H1 (cell line): ENCODE measurements around the gene PPCDC. TPM values are rescaled to one million over a fixed set of nuclear protein-coding genes. Genes with fewer than 3 reads are reported as not detected.

ENCODE experiments used
- CTCF ChIA-PET: fragments of 300-600 bp; sonication (Branson Sonifier 250); formaldehyde crosslinking; loops from one replicate; lab custom pipeline; 2021; ENCODE audit not compliant: partially characterized antibody; lab: Charles Lee
- POLR2A ChIA-PET: fragments of 300-600 bp; sonication (Branson Sonifier 250); formaldehyde crosslinking; loops from one replicate; lab custom pipeline; 2021; ENCODE audit warnings: inconsistent platforms; ENCODE audit not compliant: partially characterized antibody; lab: Charles Lee
- DNase-seq, 2 experiments: peaks; one replicate each; pipeline versions ENCODE4 v3.0.0 to v3.0.0-alpha.2; 2010 to 2022; ENCODE audit warnings: low spot score in 2 of 2, low read depth in 1 of 2, mixed read lengths in 1 of 2
- FAIRE-seq: peaks from 2 replicates; lab custom pipeline; 2011; peaks lifted over from hg19 to GRCh38; lab: Jason Lieb, UNC
- H2AFZ ChIP-seq: 2 replicates; pipeline ENCODE4 v1.8.1; 2012; ENCODE audit warnings: low read length, inconsistent platforms
- H2AK5ac ChIP-seq: 2 replicates; pipeline ENCODE4 v1.6.1; 2013; ENCODE audit warnings: low read depth, low read length
- H2BK120ac ChIP-seq: replicated peaks from 2 replicates; pipeline ENCODE3; 2013; ENCODE audit warnings: low read depth, low read length, inconsistent platforms
- H2BK12ac ChIP-seq: 2 replicates; pipeline ENCODE4 v1.6.1; 2013; ENCODE audit warnings: low read depth, low read length
- H2BK15ac ChIP-seq: 2 replicates; pipeline ENCODE4 v1.6.1; 2013; ENCODE audit warnings: low read length
- H2BK20ac ChIP-seq: 2 replicates; pipeline ENCODE4 v1.6.1; 2013; ENCODE audit warnings: low read length
- H2BK5ac ChIP-seq: 2 replicates; pipeline ENCODE4 v1.6.1; 2013; ENCODE audit warnings: low read depth, low read length
- H3K14ac ChIP-seq: 2 replicates; pipeline ENCODE4 v1.6.1; 2013; ENCODE audit warnings: inconsistent platforms; ENCODE audit not compliant: insufficient read length
- H3K18ac ChIP-seq: 2 replicates; pipeline ENCODE4 v1.6.1; 2013; ENCODE audit warnings: low read length; ENCODE audit errors: extremely low read depth
- H3K23ac ChIP-seq: 2 replicates; pipeline ENCODE4 v1.6.1; 2013; ENCODE audit warnings: inconsistent platforms; ENCODE audit not compliant: insufficient read length
- H3K23me2 ChIP-seq: 2 replicates; pipeline ENCODE4 v1.6.1; 2013; ENCODE audit warnings: low read depth, low read length
- H3K27ac ChIP-seq: 2 replicates; pipeline ENCODE4 v1.6.1; 2011; ENCODE audit warnings: low read depth, low read length, inconsistent platforms
- H3K27me3 ChIP-seq, 4 experiments: replicated peaks in 1 of 4; 1 replicate in 1 of 4; 2 replicates in 3 of 4; pipeline versions ENCODE4 v1.6.1 to v1.8.1; 2011 to 2013; ENCODE audit warnings: low read length in 3 of 4, mild to moderate bottlenecking in 3 of 4, inconsistent platforms in 2 of 4, mixed read lengths in 2 of 4, moderate library complexity in 1 of 4; ENCODE audit not compliant: control insufficient read depth in 3 of 4, insufficient read depth in 3 of 4; ENCODE audit errors: extremely low read depth in 1 of 4
- H3K36me3 ChIP-seq, 4 experiments: 2 replicates each; pipeline versions ENCODE4 v1.6.1 to v1.8.1; 2011 to 2013; ENCODE audit warnings: mild to moderate bottlenecking in 4 of 4, low read length in 3 of 4, moderate library complexity in 2 of 4, control low read depth in 1 of 4, inconsistent platforms in 1 of 4; ENCODE audit not compliant: insufficient read depth in 4 of 4, control insufficient read depth in 2 of 4
- H3K4ac ChIP-seq: replicated peaks from 2 replicates; pipeline ENCODE3; 2013; ENCODE audit warnings: low read length, low read depth, mixed read lengths, inconsistent platforms; ENCODE audit not compliant: insufficient read length
- H3K4me1 ChIP-seq, 4 experiments: replicated peaks in 1 of 4; 1 replicate in 1 of 4; 2 replicates in 3 of 4; pipeline versions ENCODE4 v1.6.1 to v1.8.1; 2011 to 2013; ENCODE audit warnings: low read length in 3 of 4, inconsistent platforms in 2 of 4, mixed read lengths in 1 of 4; ENCODE audit not compliant: insufficient read depth in 4 of 4, control insufficient read depth in 3 of 4
- H3K4me2 ChIP-seq, 2 experiments: 2 replicates each; pipeline versions ENCODE4 v1.6.1 to v1.8.1; 2011 to 2013; ENCODE audit warnings: low read depth in 2 of 2, low read length in 2 of 2, control low read depth in 1 of 2, inconsistent platforms in 1 of 2, mild to moderate bottlenecking in 1 of 2; ENCODE audit not compliant: insufficient read depth in 1 of 2
- H3K4me3 ChIP-seq, 4 experiments: fragments of 200-600, 300-600 bp in 1 of 4; sonication (generic), shearing (Covaris generic), sonication (Bioruptor Twin) in 1 of 4; 2 replicates each; pipeline versions ENCODE4 v1.5.1 to v1.8.1; 2011 to 2016; ENCODE audit warnings: low read length in 4 of 4, low read depth in 3 of 4, control low read depth in 2 of 4, inconsistent platforms in 2 of 4, mild to moderate bottlenecking in 2 of 4, mixed read lengths in 1 of 4, moderate library complexity in 1 of 4; ENCODE audit not compliant: insufficient read depth in 2 of 4; ENCODE audit errors: extremely low read depth in 1 of 4
- H3K56ac ChIP-seq: replicated peaks from 2 replicates; pipeline ENCODE3; 2013; ENCODE audit warnings: low read depth, mild to moderate bottlenecking, mixed read lengths, low read length, inconsistent platforms; ENCODE audit not compliant: insufficient read length
- H3K79me1 ChIP-seq: 2 replicates; pipeline ENCODE4 v1.6.1; 2013; ENCODE audit warnings: low read depth, low read length, control low read depth
- H3K79me2 ChIP-seq, 2 experiments: 2 replicates each; pipeline versions ENCODE4 v1.6.1 to v1.8.1; 2012 to 2013; ENCODE audit warnings: low read length in 2 of 2, mild to moderate bottlenecking in 2 of 2, inconsistent platforms in 1 of 2; ENCODE audit not compliant: insufficient read depth in 2 of 2, control insufficient read depth in 1 of 2
- H3K9ac ChIP-seq, 4 experiments: replicated peaks in 1 of 4; 1 replicate in 1 of 4; 2 replicates in 3 of 4; pipeline versions ENCODE4 v1.6.1 to v1.8.1; 2011 to 2013; ENCODE audit warnings: low read depth in 3 of 4, low read length in 3 of 4, control low read depth in 2 of 4, mild to moderate bottlenecking in 2 of 4, moderate library complexity in 2 of 4, inconsistent platforms in 1 of 4; ENCODE audit errors: extremely low read depth in 1 of 4
- H3K9me3 ChIP-seq, 2 experiments: 2 replicates each; pipeline versions ENCODE4 v1.6.1 to v1.8.1; 2012 to 2013; ENCODE audit warnings: mild to moderate bottlenecking in 2 of 2, moderate library complexity in 2 of 2, control low read depth in 1 of 2, inconsistent platforms in 1 of 2, low read depth in 1 of 2, low read length in 1 of 2, mixed read lengths in 1 of 2; ENCODE audit not compliant: insufficient read depth in 2 of 2
- H4K20me1 ChIP-seq, 2 experiments: replicated peaks in 1 of 2; 2 replicates each; pipeline versions ENCODE3 to v1.8.1; 2011 to 2013; ENCODE audit warnings: inconsistent platforms in 2 of 2, low read length in 2 of 2, mild to moderate bottlenecking in 1 of 2; ENCODE audit not compliant: insufficient read depth in 2 of 2, control insufficient read depth in 1 of 2
- H4K5ac ChIP-seq: 2 replicates; pipeline ENCODE4 v1.6.1; 2013; ENCODE audit warnings: low read length, low read depth, mixed read lengths, inconsistent platforms; ENCODE audit not compliant: insufficient read length
- H4K8ac ChIP-seq: 2 replicates; pipeline ENCODE4 v1.8.0; 2013; ENCODE audit warnings: mild to moderate bottlenecking, moderate library complexity, low read length, inconsistent platforms; ENCODE audit not compliant: insufficient read depth; ENCODE audit errors: extremely low read depth
- H4K91ac ChIP-seq: replicated peaks from 2 replicates; pipeline ENCODE3; 2013; ENCODE audit warnings: low read length, mixed read lengths, inconsistent platforms; ENCODE audit not compliant: insufficient read length
- ATF2 ChIP-seq: IDR thresholded peaks from 2 replicates; pipeline ENCODE4 v1.6.1; 2012; ENCODE audit warnings: low read length, inconsistent platforms
- CHD1 ChIP-seq: IDR thresholded peaks from 2 replicates; pipeline ENCODE4 v1.6.1; 2012; ENCODE audit warnings: low read depth, low read length, improper control_type of control experiment
- HDAC2 ChIP-seq, 2 experiments: fragments of 300-600 bp in 1 of 2; sonication (generic) in 1 of 2; IDR thresholded peaks; 2 replicates each; pipeline ENCODE4 v1.6.1; 2011 to 2012; ENCODE audit warnings: low read depth in 2 of 2, low read length in 2 of 2, mild to moderate bottlenecking in 2 of 2, moderate library complexity in 2 of 2, borderline replicate concordance in 1 of 2, inconsistent platforms in 1 of 2
- NRF1 ChIP-seq: IDR thresholded peaks from 2 replicates; pipeline ENCODE4 v1.6.1; 2011; ENCODE audit warnings: mild to moderate bottlenecking, low read depth, low read length, improper control_type of control experiment
- POLR2AphosphoS5 ChIP-seq: IDR thresholded peaks from 2 replicates; pipeline ENCODE4 v1.6.1; 2011; ENCODE audit warnings: low read depth, low read length
- SAP30 ChIP-seq: fragments of 300-600 bp; sonication (generic); IDR thresholded peaks from 2 replicates; pipeline ENCODE4 v1.7.1; 2012; ENCODE audit warnings: low read length, moderate library complexity, mild to moderate bottlenecking, inconsistent platforms; ENCODE audit not compliant: insufficient read depth, insufficient replicate concordance
- SIX5 ChIP-seq: IDR thresholded peaks from 2 replicates; pipeline ENCODE4 v1.6.1; 2011; ENCODE audit warnings: mild to moderate bottlenecking, low read depth, low read length
- SP4 ChIP-seq: IDR thresholded peaks from 2 replicates; pipeline ENCODE4 v1.6.1; 2012; ENCODE audit warnings: low read length, inconsistent platforms
- USF2 ChIP-seq: IDR thresholded peaks from 2 replicates; pipeline ENCODE4 v1.6.1; 2011; ENCODE audit warnings: low read length, improper control_type of control experiment
- WGBS, 2 experiments: shearing (Covaris generic) in 1 of 2; methylation state at CpG; one replicate each; pipeline versions ENCODE4 v1.1.6 to v1.1.7; 2013 to 2015; ENCODE audit warnings: low lambda C conversion rate in 2 of 2, mixed read lengths in 2 of 2, inconsistent platforms in 1 of 2, low coverage in 1 of 2, missing lambda C conversion rate in 1 of 2; ENCODE audit not compliant: insufficient replicate concordance in 2 of 2, insufficient coverage in 1 of 2, insufficient read length in 1 of 2; ENCODE audit errors: extremely low coverage in 1 of 2, missing lambda C conversion rate in 1 of 2; 5-methylcytosine and 5-hydroxymethylcytosine counted together
- polyA plus RNA-seq, 7 experiments: library from polyadenylated mRNA; depleted of rRNA in 3 of 7; stranded (reverse) in 5 of 7; unstranded in 2 of 7; fragments of >200 nt in 5 of 7; fragments of 200-250 nt in 2 of 7; gene quantifications; 1 replicate in 5 of 7; 2 replicates in 1 of 7; 4 replicates in 1 of 7; pipeline versions ENCODE4 v1.2.1 to v1.2.3, GENCODE V29; 2011 to 2013; ENCODE audit warnings: missing spikeins in 2 of 7, mixed read lengths in 2 of 7
- total RNA-seq: library from RNA; stranded (reverse); fragmentation: NEBNext Ultra II Directional; extraction: Animal tissue kit (Norgen Biotek cat#: 25700); gene quantifications from 2 replicates; pipeline ENCODE4 v1.2.1, GENCODE V29; 2021

PPCDC gene
- total and polyA plus RNA-seq, 2 of the 8 experiments (the other 6 are each of a cell fraction or from before 2014, with no cell fraction given): 11.3 to 29.7 TPM

- Histone ChIP-seq H3K4me3 (no peak overlapping the region), H3K36me3 (peaks cover 0 to 11% (median 4%) of the 10 kb centered on the region in 4 experiments; a peak in 4 of 8 replicates), H2BK120ac (no peak overlapping the region), H3K27ac (no peak overlapping the region), H2BK5ac (no peak overlapping the region), H3K9me3 (no peaks in the 10 kb centered on the region), H3K23ac (no peak overlapping the region), H3K4me1 (no peaks in the 10 kb centered on the region; a peak in 1 of 7 replicates), H3K79me1 (no peaks in the 10 kb centered on the region; the same call in 1 of the 2 replicates), H3K23me2 (0 out of 2 replicates have a peak, but pooled peaks cover 3% of the 10 kb centered on the region), H2BK12ac (no peak overlapping the region), H3K4me2 (no peak overlapping the region), H4K20me1 (peaks cover 0 to 2% of the 10 kb centered on the region in 2 experiments), H3K4ac (peak overlapping the region; percentile 49), H3K79me2 (peaks cover 0 to 14% of the 10 kb centered on the region in 2 experiments; a peak in 2 of 4 replicates), H3K18ac (no peak overlapping the region), H3K27me3 (no peaks in the 10 kb centered on the region), H3K9ac (no peak overlapping the region), H4K8ac (no peak overlapping the region), H2AFZ (no peak overlapping the region), H4K5ac (no peak overlapping the region), H3K56ac (no peak overlapping the region), H3K14ac (no peak overlapping the region), H4K91ac (no peak overlapping the region), H2AK5ac (no peak overlapping the region), H2BK20ac (no peak overlapping the region), H2BK15ac (no peak overlapping the region)
- ChIA-PET CTCF (interaction anchor here (0.8 to 3.4 kb wide), 4 partner anchors 8 to 188 kb away, joined by 3 to 13 read pairs (median 5); no protein-coding TSS in a partner anchor), POLR2A (interaction anchor here (0.8 kb wide), 1 partner anchor 10 kb away, joined by 3 read pairs; no protein-coding TSS in a partner anchor)
- FAIRE-seq (no peak), DNase-seq (no peak)
- no peak for TF ChIP-seq HDAC2 (IDR thresholded peaks at IDR 0.05; ENCODE audit: borderline replicate concordance in 1 of 2, low read depth in 2 of 2, low read length in 2 of 2)
- TF ChIP-seq CHD1: no peak
- no peak for TF ChIP-seq USF2
- TF ChIP-seq SAP30: no peak
- TF ChIP-seq SIX5: no peak
- no peak for TF ChIP-seq POLR2AphosphoS5
- no peak for TF ChIP-seq ATF2
- TF ChIP-seq NRF1: no peak
- TF ChIP-seq SP4: no peak
- 87% methylated on average over 3 of the region's 8 CpGs; no CpG with 5 or more reads in 1 of the 2 experiments for WGBS, 2 experiments
Measured at GRCh38 chr15:75021341-75021740, 2.0 kb upstream of the PPCDC start.
